Prostate gland (tissue), 2 donors: ENCODE measurements around the gene AKAP8. TPM values are rescaled to one million over a fixed set of nuclear protein-coding genes. Genes with fewer than 3 reads are reported as not detected.

ENCODE experiments used
- DNase-seq: peaks from one replicate; pipeline ENCODE4 v3.0.0-alpha.2; 2019; ENCODE audit warnings: low spot score
- H3K27ac ChIP-seq, 2 donors: fragments of 200-600 bp; sonication (generic); 2 replicates each; pipeline ENCODE4 v1.5.1; 2017 to 2019
- H3K27me3 ChIP-seq: fragments of 200-600 bp; sonication (generic); replicated peaks from 2 replicates; pipeline ENCODE4 v1.5.1; 2019; ENCODE audit not compliant: insufficient read depth
- H3K36me3 ChIP-seq, 2 donors: fragments of 200-600 bp; sonication (generic); 1 replicate in 1 of 2; 2 replicates in 1 of 2; pipeline versions ENCODE4 v1.5.1 to v1.8.1; 2017 to 2019
- H3K4me1 ChIP-seq: fragments of 200-600 bp; sonication (generic); replicated peaks from 2 replicates; pipeline ENCODE4 v1.5.1; 2019
- H3K4me3 ChIP-seq, 2 donors: fragments of 200-600 bp; sonication (generic); 2 replicates each; pipeline ENCODE4 v1.5.1; 2017 to 2019
- H3K9me3 ChIP-seq: fragments of 200-600 bp; sonication (generic); 2 replicates; pipeline ENCODE4 v1.5.1; 2017
- CTCF ChIP-seq, 4 experiments: fragments of 200-600 bp in 2 of 4; fragments of 450-650 bp in 2 of 4; sonication (generic) in 2 of 4; IDR thresholded peaks; 1 replicate in 3 of 4; 2 replicates in 1 of 4; pipeline ENCODE4 v1.5.1; 2016 to 2019; ENCODE audit warnings: antibody characterized with exemption in 4 of 4, mild to moderate bottlenecking in 2 of 4, moderate library complexity in 2 of 4
- POLR2A ChIP-seq: fragments of 450-650 bp; IDR thresholded peaks from one replicate; pipeline ENCODE4 v1.6.1; 2016; ENCODE audit warnings: antibody characterized with exemption, mild to moderate bottlenecking
- POLR2AphosphoS5 ChIP-seq: sonication (generic); formaldehyde crosslinking; IDR thresholded peaks from one replicate; pipeline ENCODE4 v1.6.1; 2017; ENCODE audit warnings: antibody characterized with exemption
- WGBS: methylation state at CpG from one replicate; pipeline ENCODE4 v1.1.5; 2018; 5-methylcytosine and 5-hydroxymethylcytosine counted together
- intact Hi-C: fragments of 100-400 bp; cut with DNase I; formaldehyde crosslinking; loops from one replicate; pipeline ENCODE4 v1.14.2; 2022
- total RNA-seq, 2 donors: library from RNA; depleted of rRNA; stranded (reverse); fragments of >200 nt; gene quantifications; one replicate each; pipeline ENCODE4 v1.1.0, GENCODE V29; 2016

AKAP8 gene
- total RNA-seq, 2 donors from 2014 or later, result 30.3 to 34.2 TPM

- no peaks in the 10 kb centered on the region for H3K9me3 ChIP-seq
- TF ChIP-seq POLR2AphosphoS5 (no peak), POLR2A (no peak), CTCF (IDR thresholded peaks at IDR 0.05) (no peak)
- H3K27me3 ChIP-seq, result no peaks in the 10 kb centered on the region
- intact Hi-C loops, result loop anchor here (1.0 to 5.0 kb wide), 3 partner anchors 67 to 86 kb away; partner anchors contain the start of gene AKAP8L
- peak overlapping the region; percentile 90 to 92 for H3K4me3 ChIP-seq
- DNase-seq, result no peak
- no peaks in the 10 kb centered on the region for H3K36me3 ChIP-seq
- peaks cover 9% of the 10 kb centered on the region for H3K4me1 ChIP-seq
- peak overlapping the region; percentile 85 to 95 for H3K27ac ChIP-seq
- WGBS, result 4% methylated on average over 17 of the region's 17 CpGs
These were observed 48.7 kb downstream of the AKAP8 start for GRCh38 chr19:15330801-15331418.

DNA sequence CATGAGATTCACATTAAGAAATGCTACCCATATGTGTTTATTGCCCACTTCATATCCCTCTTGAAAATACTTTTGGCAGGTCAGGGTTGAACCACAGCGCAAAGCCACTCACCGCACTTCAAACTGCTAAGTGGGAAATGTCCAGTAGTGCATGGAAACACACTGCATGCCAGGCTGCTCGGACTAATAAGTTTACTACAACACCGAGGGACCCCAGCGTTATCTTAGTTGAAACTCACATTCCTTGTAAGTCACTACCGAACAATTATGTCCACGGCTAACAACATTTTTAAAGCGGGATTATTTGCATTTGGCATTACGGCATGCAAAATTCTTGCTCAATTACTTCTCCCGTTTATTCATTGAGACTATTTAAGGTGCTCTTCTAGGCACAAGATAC lies 51.3 kb downstream of the AKAP8 start:
- intact Hi-C loops, result no loop called here
- DNase-seq, result no peak
- H3K4me1 ChIP-seq, result peaks cover 29% of the 10 kb centered on the region

DNA sequence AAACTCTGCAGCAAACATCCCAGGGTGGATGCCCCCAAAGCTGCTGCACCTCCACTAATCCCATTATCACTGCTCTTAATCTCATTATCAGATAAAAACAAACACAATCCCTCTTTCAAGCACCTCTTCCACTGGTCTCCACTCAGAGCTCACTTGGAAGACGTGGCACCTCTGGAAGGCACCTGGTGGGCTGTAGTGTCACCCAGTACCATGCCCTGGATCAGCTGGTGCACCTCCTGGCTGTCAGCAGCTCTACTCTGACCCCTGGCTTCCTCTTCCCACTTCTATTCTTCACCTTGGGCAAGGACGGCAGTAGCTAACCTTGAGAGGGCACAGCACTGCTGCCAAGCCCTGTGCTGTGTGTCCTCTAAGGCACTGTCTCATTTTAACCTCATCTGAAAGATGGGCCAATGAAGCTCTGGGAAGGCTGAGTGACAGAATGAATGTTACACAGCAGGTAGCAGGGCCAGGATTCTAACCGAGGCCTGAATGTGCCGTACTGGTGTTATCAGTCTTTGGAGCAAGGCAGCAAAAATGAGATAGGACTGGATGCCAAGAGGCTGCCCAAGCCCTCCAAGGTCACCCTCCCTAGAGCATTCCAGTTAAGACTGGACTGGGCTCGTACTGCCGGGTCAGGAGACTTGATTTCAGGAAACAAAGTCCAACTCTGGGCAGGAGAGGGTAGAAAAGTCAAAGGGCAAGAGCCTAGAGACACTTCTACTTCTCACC lies 54.6 kb downstream of the AKAP8 start:
- no peak for TF ChIP-seq POLR2AphosphoS5
- no peak for TF ChIP-seq CTCF (IDR thresholded peaks at IDR 0.05)
- no peak for TF ChIP-seq POLR2A
- intact Hi-C loops, result no loop called here
- Histone ChIP-seq H3K36me3 (no peaks in the 10 kb centered on the region), H3K9me3 (no peaks in the 10 kb centered on the region), H3K4me3 (no peak overlapping the region), H3K4me1 (peaks cover 23% of the 10 kb centered on the region), H3K27me3 (no peaks in the 10 kb centered on the region), H3K27ac (peak overlapping the region in 1 of 2 donors; percentile 46)
- WGBS, result 44% methylated on average over 6 of the region's 6 CpGs
- no peak for DNase-seq

More for the DNA sequence above, 51.3 kb downstream of the AKAP8 start:
- H3K9me3 ChIP-seq, result no peaks in the 10 kb centered on the region
- TF ChIP-seq CTCF (IDR thresholded peaks at IDR 0.05) (no peak), POLR2AphosphoS5 (no peak), POLR2A (no peak)
- no peaks in the 10 kb centered on the region for H3K36me3 ChIP-seq
- no peak overlapping the region for H3K4me3 ChIP-seq
- H3K27ac ChIP-seq, result no peak overlapping the region
- no peaks in the 10 kb centered on the region for H3K27me3 ChIP-seq
- 67% methylated on average over 10 of the region's 10 CpGs for WGBS

- peaks cover 20% of the 10 kb centered on the region for H3K4me1 ChIP-seq
- peak overlapping the region; percentile 28 to 46 for H3K27ac ChIP-seq
- no peaks in the 10 kb centered on the region for H3K9me3 ChIP-seq
- no peaks in the 10 kb centered on the region for H3K27me3 ChIP-seq
- intact Hi-C loops, result no loop called here
- no peaks in the 10 kb centered on the region for H3K36me3 ChIP-seq
- TF ChIP-seq POLR2A (no peak), POLR2AphosphoS5 (peak; percentile 55)
- H3K4me3 ChIP-seq, result no peak overlapping the region
- 13% methylated on average over 5 of the region's 5 CpGs for WGBS
- peak; percentile 36 for DNase-seq
These were observed 55.9 kb downstream of the AKAP8 start for GRCh38 chr19:15323496-15324235.

GRCh38 chr19:15321739-15322138 lies 57.8 kb downstream of the AKAP8 start:
- no peaks in the 10 kb centered on the region for H3K27me3 ChIP-seq
- H3K27ac ChIP-seq, result no peak overlapping the region
- WGBS, result 70% methylated on average over 2 of the region's 2 CpGs
- no peak for TF ChIP-seq POLR2A
- TF ChIP-seq CTCF (IDR thresholded peaks at IDR 0.05), result no peak
- TF ChIP-seq POLR2AphosphoS5, result no peak
- DNase-seq, result no peak
- intact Hi-C loops, result no loop called here
- no peaks in the 10 kb centered on the region for H3K36me3 ChIP-seq
- H3K4me3 ChIP-seq, result no peak overlapping the region
- H3K9me3 ChIP-seq, result no peaks in the 10 kb centered on the region
- peaks cover 24% of the 10 kb centered on the region for H3K4me1 ChIP-seq
